ENCODE measurements around the gene GSTCD.
"Not testable (repeated sequence)": the region's sequence is repeated elsewhere in the genome, so short reads cannot be mapped to it uniquely, and the experiment has no call there.

The GSTCD gene

GRCh38 chr4:105808030-105808749 lies 99.6 kb downstream of the GSTCD start:
- DNase-seq, result no peak

GRCh38 chr4:105808750-105809041 lies 100.1 kb downstream of the GSTCD start:
- no peak for DNase-seq

GRCh38 chr4:105815701-105816100 lies 107.1 kb downstream of the GSTCD start:
- no peak for DNase-seq

- no peak for DNase-seq
Observed at GRCh38 chr4:105822061-105822460, 113.5 kb downstream of the GSTCD start.

GRCh38 chr4:105828074-105828473 lies 119.5 kb downstream of the GSTCD start:
- DNase-seq, result no peak

- no peak for DNase-seq
Observed at GRCh38 chr4:105831189-105831588, 122.6 kb downstream of the GSTCD start.

- DNase-seq, result no peak
Observed at GRCh38 chr4:105835177-105835576, 126.6 kb downstream of the GSTCD start.

- DNase-seq, result no peak
Observed at GRCh38 chr4:105836537-105836936, 128.0 kb downstream of the GSTCD start.

- DNase-seq, result no peak
Observed at GRCh38 chr4:105837037-105837436, 128.5 kb downstream of the GSTCD start.

- DNase-seq, result no peak
Observed at GRCh38 chr4:105838082-105838481, 129.5 kb downstream of the GSTCD start.

- DNase-seq, result no peak
Observed at GRCh38 chr4:105840426-105841174, 132.0 kb downstream of the GSTCD start.

- DNase-seq, result no peak
Observed at GRCh38 chr4:105843941-105844340, 135.4 kb downstream of the GSTCD start.

GRCh38 chr4:105845559-105845958 lies 137.0 kb downstream of the GSTCD start:
- no peak for DNase-seq

GRCh38 chr4:105848359-105848758 lies 139.8 kb downstream of the GSTCD start:
- DNase-seq, result not testable (repeated sequence)

- no peak for DNase-seq
Observed at GRCh38 chr4:105851196-105851595, 142.6 kb downstream of the GSTCD start.

GRCh38 chr4:105852230-105852629 lies 143.6 kb downstream of the GSTCD start:
- not testable (repeated sequence) for DNase-seq

GRCh38 chr4:105858466-105859040 lies 150.0 kb downstream of the GSTCD start:
- DNase-seq, result no peak

- DNase-seq, result no peak
Observed at GRCh38 chr4:105859233-105859632, 150.6 kb downstream of the GSTCD start.

GRCh38 chr4:105870963-105871362 lies 162.4 kb downstream of the GSTCD start:
- DNase-seq, result no peak

GRCh38 chr4:105871997-105872396 lies 163.4 kb downstream of the GSTCD start:
- DNase-seq, result no peak

- no peak for DNase-seq
Observed at GRCh38 chr4:105875233-105875632, 166.6 kb downstream of the GSTCD start.

- DNase-seq, result no peak
Observed at GRCh38 chr4:105878668-105879067, 170.1 kb downstream of the GSTCD start.

- no peak for DNase-seq
Observed at GRCh38 chr4:105887508-105887907, 178.9 kb downstream of the GSTCD start.
